T follicular helper cell (primary cell): Measurements from ENCODE around the gene HSPB7.
"Not testable (repeated sequence)": the region's sequence is repeated elsewhere in the genome, so short reads cannot be mapped to it uniquely, and the experiment has no call there.

Experiments
- DNase-seq: peaks from one replicate; pipeline ENCODE4 v3.0.0-alpha.2; 2020; ENCODE audit warnings: low read depth

HSPB7 gene

GRCh38 chr1:16050328-16050727, 32.5 kb upstream of the HSPB7 start:
- DNase-seq: no peak

GRCh38 chr1:16048573-16049189, 30.8 kb upstream of the HSPB7 start:
- DNase-seq: peak; percentile 14

GRCh38 chr1:16047791-16048475, 30.1 kb upstream of the HSPB7 start:
- no peak for DNase-seq

GRCh38 chr1:16046842-16047241, 29.0 kb upstream of the HSPB7 start:
- no peak for DNase-seq

GRCh38 chr1:16043950-16044349, 26.1 kb upstream of the HSPB7 start:
- DNase-seq: no peak

- no peak for DNase-seq
Measured at GRCh38 chr1:16043521-16043920, 25.7 kb upstream of the HSPB7 start, which contains the start of gene CLCNKB. TSS of gene CLCNKB (plus strand) at chr1:16043782. CDS start at chr1:16044493, 711 bp downstream.

- DNase-seq: not testable (repeated sequence)
Measured at GRCh38 chr1:16042654-16043053, 24.8 kb upstream of the HSPB7 start.

- DNase-seq: no peak
Measured at GRCh38 chr1:16042096-16042495, 24.3 kb upstream of the HSPB7 start.

- no peak for DNase-seq
Measured at GRCh38 chr1:16041200-16041599, 23.4 kb upstream of the HSPB7 start.

- not testable (repeated sequence) for DNase-seq
Measured at GRCh38 chr1:16039871-16040270, 22.0 kb upstream of the HSPB7 start.

- DNase-seq: no peak
Measured at GRCh38 chr1:16038620-16038912, 20.7 kb upstream of the HSPB7 start.

- DNase-seq: not testable (repeated sequence)
Measured at GRCh38 chr1:16036461-16036860, 18.6 kb upstream of the HSPB7 start.

- not testable (repeated sequence) for DNase-seq
Measured at GRCh38 chr1:16033103-16033632, 15.3 kb upstream of the HSPB7 start.

- DNase-seq: no peak
Measured at GRCh38 chr1:16032388-16033102, 14.7 kb upstream of the HSPB7 start.

GRCh38 chr1:16031551-16031950, 13.7 kb upstream of the HSPB7 start:
- no peak for DNase-seq

- DNase-seq: no peak
Measured at GRCh38 chr1:16029288-16029687, 11.4 kb upstream of the HSPB7 start.

GRCh38 chr1:16029003-16029268, 11.1 kb upstream of the HSPB7 start:
- not testable (repeated sequence) for DNase-seq

- no peak for DNase-seq
Measured at GRCh38 chr1:16028237-16029002, 10.6 kb upstream of the HSPB7 start.

GRCh38 chr1:16026723-16027484, 9.1 kb upstream of the HSPB7 start:
- DNase-seq: peak; percentile 9

- not testable (repeated sequence) for DNase-seq
Measured at GRCh38 chr1:16026302-16026701, 8.5 kb upstream of the HSPB7 start.

- no peak for DNase-seq
Measured at GRCh38 chr1:16023050-16023653, 5.3 kb upstream of the HSPB7 start.
